Stimulated activated CD4-positive, alpha-beta T cell treated with anti-CD3 and anti-CD28 coated beads, Interleukin-1b, Interleukin-23, amount 100 ng/mL, for 24 hours (primary cell): ENCODE measurements around the gene HOATZ.

Experiments used
- DNase-seq, 4 experiments: peaks; one replicate each; pipeline ENCODE4 v3.0.0-alpha.2; 2020; ENCODE audit warnings: low read depth in 4 of 4, low spot score in 1 of 4

The HOATZ gene

GRCh38 chr11:111514216-111515031, at the start of gene HOATZ:
HOATZ (plus strand) TSS chr11:111514778; CDS start chr11:111514785, 7 bp downstream.
- no peak for DNase-seq

- no peak for DNase-seq
Observed at GRCh38 chr11:111465400-111465799, 49.2 kb upstream of the HOATZ start.

GRCh38 chr11:111466615-111467014, 48.0 kb upstream of the HOATZ start:
- DNase-seq, result no peak

- DNase-seq, result no peak
Observed at GRCh38 chr11:111469200-111469599, 45.4 kb upstream of the HOATZ start.

GRCh38 chr11:111472228-111472627, 42.4 kb upstream of the HOATZ start:
- DNase-seq, result no peak

- no peak for DNase-seq
Observed at GRCh38 chr11:111474432-111474831, 40.1 kb upstream of the HOATZ start.

- DNase-seq, result no peak
Observed at GRCh38 chr11:111476366-111476765, 38.2 kb upstream of the HOATZ start.

- no peak for DNase-seq
Observed at GRCh38 chr11:111476956-111477355, 37.6 kb upstream of the HOATZ start.

- no peak for DNase-seq
Observed at GRCh38 chr11:111477898-111478297, 36.7 kb upstream of the HOATZ start.

- no peak for DNase-seq
Observed at GRCh38 chr11:111479666-111480065, 34.9 kb upstream of the HOATZ start.

- DNase-seq, result no peak
Observed at GRCh38 chr11:111483431-111483830, 31.1 kb upstream of the HOATZ start.

- no peak for DNase-seq
Observed at GRCh38 chr11:111490496-111490895, 24.1 kb upstream of the HOATZ start.

GRCh38 chr11:111494040-111494439, 20.5 kb upstream of the HOATZ start:
- no peak for DNase-seq

- DNase-seq, result no peak
Observed at GRCh38 chr11:111499483-111499882, 15.1 kb upstream of the HOATZ start.

- no peak for DNase-seq
Observed at GRCh38 chr11:111500481-111500880, 14.1 kb upstream of the HOATZ start.

- no peak for DNase-seq
Observed at GRCh38 chr11:111502611-111503010, 12.0 kb upstream of the HOATZ start.

- no peak for DNase-seq
Observed at GRCh38 chr11:111510311-111510710, 4.3 kb upstream of the HOATZ start.

- no peak for DNase-seq
Observed at GRCh38 chr11:111512296-111513239, 2.0 kb upstream of the HOATZ start, which contains the start of gene BTG4. BTG4 (minus strand) TSS chr11:111512386; CDS start chr11:111498776, 13,610 bp downstream.

- no peak for DNase-seq
Observed at GRCh38 chr11:111513240-111513605, 1.4 kb upstream of the HOATZ start.

GRCh38 chr11:111515591-111515990, 1.0 kb downstream of the HOATZ start:
- DNase-seq, result no peak

- DNase-seq, result no peak
Observed at GRCh38 chr11:111518668-111519067, 4.1 kb downstream of the HOATZ start.

- no peak for DNase-seq
Observed at GRCh38 chr11:111520560-111520959, 6.0 kb downstream of the HOATZ start.
